ENCODE data around the gene PKP1. TPM values are rescaled to one million over a fixed set of nuclear protein-coding genes. Genes with fewer than 3 reads are reported as not detected.

PKP1 gene
- polyA plus RNA-seq, 1 experiment, result 0.05 TPM

GRCh38 chr1:201307231-201307630 is 23.9 kb downstream of the PKP1 start:
- CTCF ChIA-PET, result interaction anchor here (1.0 to 1.4 kb wide), 2 partner anchors 18 to 53 kb away, joined by 4 read pairs; no protein-coding TSS in a partner anchor
- TF ChIP-seq CTCF (IDR thresholded peaks at IDR 0.05; ENCODE audit: insufficient read depth, low read depth, low read length), result no peak
- POLR2A ChIA-PET, result no interaction called here
- Histone ChIP-seq H3K36me3 (ENCODE audit: control insufficient read depth, insufficient read depth, low read length) (no peaks in the 10 kb centered on the region), H3K4me3 (ENCODE audit: low read depth, low read length) (no peak overlapping the region), H3K27me3 (ENCODE audit: control insufficient read depth, insufficient read depth, low read length) (peaks cover 8% of the 10 kb centered on the region)
- no peak for DNase-seq (ENCODE audit: low read depth)

- ChIA-PET CTCF (interaction anchor here (1.0 to 1.5 kb wide), 3 partner anchors 19 to 54 kb away, joined by 4 read pairs; no protein-coding TSS in a partner anchor), POLR2A (no interaction called here)
- no peak for DNase-seq (ENCODE audit: low read depth)
- Histone ChIP-seq H3K27me3 (ENCODE audit: control insufficient read depth, insufficient read depth, low read length) (peaks cover 8% of the 10 kb centered on the region), H3K36me3 (ENCODE audit: control insufficient read depth, insufficient read depth, low read length) (no peaks in the 10 kb centered on the region), H3K4me3 (ENCODE audit: low read depth, low read length) (no peak overlapping the region)
- no peak for TF ChIP-seq CTCF (IDR thresholded peaks at IDR 0.05; ENCODE audit: insufficient read depth, low read depth, low read length)
Measured at GRCh38 chr1:201307760-201308499, 24.6 kb downstream of the PKP1 start.

GRCh38 chr1:201309416-201309815 is 26.1 kb downstream of the PKP1 start:
- H3K36me3 ChIP-seq (ENCODE audit: control insufficient read depth, insufficient read depth, low read length), result no peaks in the 10 kb centered on the region
- TF ChIP-seq CTCF (IDR thresholded peaks at IDR 0.05; ENCODE audit: insufficient read depth, low read depth, low read length), result 0 out of 2 replicates have a peak, but pooled peaks have one; percentile 4
- POLR2A ChIA-PET, result no interaction called here
- DNase-seq (ENCODE audit: low read depth), result no peak
- CTCF ChIA-PET, result interaction anchor here (1.1 to 1.3 kb wide), 2 partner anchors 38 to 98 kb away, joined by 3 to 4 read pairs; no protein-coding TSS in a partner anchor
- no peak overlapping the region for H3K4me3 ChIP-seq (ENCODE audit: low read depth, low read length)
- H3K27me3 ChIP-seq (ENCODE audit: control insufficient read depth, insufficient read depth, low read length), result peaks cover 3% of the 10 kb centered on the region

- CTCF ChIA-PET, result no interaction called here
- Histone ChIP-seq H3K27me3 (ENCODE audit: control insufficient read depth, insufficient read depth, low read length) (peaks cover 5% of the 10 kb centered on the region), H3K4me3 (ENCODE audit: low read depth, low read length) (no peak overlapping the region), H3K36me3 (ENCODE audit: control insufficient read depth, insufficient read depth, low read length) (no peaks in the 10 kb centered on the region)
- DNase-seq (ENCODE audit: low read depth), result no peak
- TF ChIP-seq CTCF (IDR thresholded peaks at IDR 0.05; ENCODE audit: insufficient read depth, low read depth, low read length), result no peak
- POLR2A ChIA-PET, result no interaction called here
Measured at GRCh38 chr1:201310251-201310985, 27.1 kb downstream of the PKP1 start.

GRCh38 chr1:201310986-201311355 is 27.7 kb downstream of the PKP1 start:
- TF ChIP-seq CTCF (IDR thresholded peaks at IDR 0.05; ENCODE audit: insufficient read depth, low read depth, low read length), result no peak
- H3K4me3 ChIP-seq (ENCODE audit: low read depth, low read length), result no peak overlapping the region
- POLR2A ChIA-PET, result no interaction called here
- no peak for DNase-seq (ENCODE audit: low read depth)
- no peaks in the 10 kb centered on the region for H3K36me3 ChIP-seq (ENCODE audit: control insufficient read depth, insufficient read depth, low read length)
- H3K27me3 ChIP-seq (ENCODE audit: control insufficient read depth, insufficient read depth, low read length), result peaks cover 5% of the 10 kb centered on the region
- CTCF ChIA-PET, result no interaction called here

Data from BJ (cell line).